ENCODE data around the gene OR5A2. TPM values are rescaled to one million over a fixed set of nuclear protein-coding genes. Genes with fewer than 3 reads are reported as not detected.
A peak's percentile ranks its signal among the peaks of the same experiment; 100 is the strongest.
"Not testable (repeated sequence)": the region's sequence is repeated elsewhere in the genome, so short reads cannot be mapped to it uniquely, and the experiment has no call there.

OR5A2 gene
- total RNA-seq, 1 donor from 2014 or later, result not detected

DNA sequence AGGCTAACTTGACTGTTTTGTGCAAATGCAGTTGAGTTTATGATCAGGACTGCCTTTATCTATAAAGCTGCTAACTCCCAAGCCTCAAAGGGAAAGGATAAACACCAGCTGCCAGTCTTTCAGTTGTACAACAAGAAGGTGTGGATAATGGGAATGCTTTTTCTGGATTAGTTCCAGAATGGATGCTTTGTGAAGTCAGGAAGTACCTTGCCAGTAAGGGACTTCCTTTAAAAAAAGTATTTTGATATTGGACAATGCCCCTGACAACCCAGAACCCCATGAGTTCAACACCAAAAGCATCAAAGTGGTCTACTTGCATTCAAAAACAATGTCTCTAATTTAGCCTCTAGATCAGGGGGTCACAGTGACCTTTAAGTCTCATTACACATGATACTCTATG lies 32.0 kb downstream of the OR5A2 start:
- DNase-seq (ENCODE audit: low spot score), result no peak

DNA sequence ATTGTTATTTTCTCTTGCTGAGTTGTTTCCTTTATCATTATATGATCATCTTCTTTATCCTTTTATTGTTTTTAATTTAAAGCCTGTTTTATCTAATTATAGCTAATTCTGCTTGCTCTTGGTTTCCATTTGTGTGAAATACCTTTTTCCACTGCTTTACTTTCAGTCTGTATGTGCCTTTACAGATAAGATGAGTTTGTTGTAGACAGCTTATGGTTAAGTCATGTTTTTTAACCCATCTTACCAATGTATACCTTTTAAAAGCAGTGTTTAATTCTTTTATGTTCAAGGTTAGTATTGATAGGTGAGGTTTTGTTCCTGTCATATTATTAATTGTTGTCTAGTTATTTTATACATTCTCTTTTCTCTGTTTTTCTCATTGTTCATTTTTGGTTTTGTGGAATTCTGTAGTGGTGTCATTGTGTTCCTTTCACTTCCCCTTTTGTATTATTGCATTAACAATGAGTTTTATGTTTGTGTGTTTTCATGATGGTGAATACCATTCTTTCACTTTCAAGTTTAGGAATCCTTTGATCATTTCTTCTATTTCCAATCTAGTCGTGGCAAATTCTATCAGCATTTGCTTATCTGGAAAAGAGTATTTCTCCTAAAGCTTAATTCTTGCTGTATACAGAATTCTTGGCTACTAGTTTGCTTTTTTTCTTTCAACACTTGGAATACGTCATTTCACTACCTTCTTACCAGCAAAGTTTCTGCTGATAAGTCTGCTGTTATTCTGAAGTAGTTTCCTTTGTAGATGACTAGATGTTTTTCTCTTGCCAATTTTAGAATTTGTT lies 45.8 kb downstream of the OR5A2 start:
- DNase-seq (ENCODE audit: low spot score), result no peak

DNA sequence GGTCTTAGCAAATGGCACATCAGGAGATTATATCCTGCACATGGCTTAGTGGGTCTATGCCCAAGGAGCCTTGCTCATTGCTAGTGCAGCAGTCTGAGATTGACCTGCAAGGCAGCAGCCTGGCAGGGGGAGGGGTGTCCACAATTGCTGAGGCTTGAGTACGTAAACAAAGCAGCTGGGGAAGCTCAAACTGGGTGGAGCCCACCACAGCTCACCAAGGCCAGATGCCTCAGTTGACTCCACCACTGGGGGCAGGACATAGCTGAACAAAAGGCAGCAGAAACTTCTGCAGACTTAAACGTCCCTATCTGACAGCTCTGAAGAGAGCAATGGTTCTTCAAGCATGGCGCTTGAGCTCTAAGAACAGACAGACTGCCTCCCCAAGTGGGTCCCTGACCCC lies 53.9 kb downstream of the OR5A2 start:
- DNase-seq (ENCODE audit: low spot score), result not testable (repeated sequence)

DNA sequence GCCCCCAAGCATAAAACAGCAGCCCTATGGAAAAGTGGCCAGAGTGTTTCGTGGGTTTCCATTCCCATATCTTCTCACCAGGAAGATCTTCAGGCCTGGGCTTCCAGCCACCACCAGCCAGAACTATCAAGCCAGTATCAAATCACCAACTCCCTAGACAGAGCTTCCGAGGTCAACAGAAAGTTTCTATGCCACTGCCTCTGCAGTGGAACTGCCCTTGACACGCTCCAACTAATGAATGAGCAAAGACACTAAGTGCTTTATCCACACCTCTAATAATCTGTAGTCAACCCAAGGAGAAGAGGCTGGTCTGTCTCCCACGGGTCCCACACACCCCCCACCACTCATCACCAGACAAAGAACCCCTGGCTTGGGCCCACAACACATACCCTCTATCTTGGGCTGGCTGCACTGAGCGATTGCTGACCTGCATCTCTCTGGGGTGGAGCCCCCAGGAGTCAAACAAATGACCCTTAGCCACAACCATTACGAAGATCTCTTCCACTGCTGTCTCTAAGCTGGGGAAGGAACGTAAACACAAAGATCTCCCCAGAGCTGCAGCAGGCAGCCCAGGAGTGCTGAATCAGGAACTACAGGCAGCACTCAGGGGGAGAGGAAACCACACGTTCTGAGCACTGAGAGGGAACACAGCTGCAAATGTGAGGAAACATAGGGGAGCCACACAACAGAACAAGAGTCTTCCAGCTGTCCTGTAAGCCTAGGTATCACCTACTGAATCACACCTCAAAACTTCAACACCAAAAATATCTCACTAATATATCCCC lies 57.8 kb downstream of the OR5A2 start:
- peak; percentile 59 for DNase-seq (ENCODE audit: low spot score)

Other genes with a start within 250 kb of the OR5A2 start
- gene MPEG1, start 213.5 kb downstream of the OR5A2 start, total RNA-seq, result 71.5 TPM
- not detected for gene OR5AN1, start 67.5 kb downstream of the OR5A2 start, total RNA-seq
- not detected for gene OR5A1, start 10.1 kb upstream of the OR5A2 start, total RNA-seq
- gene OR4D6, start 30.5 kb upstream of the OR5A2 start, total RNA-seq, result not detected
- not detected for gene OR4D10, start 46.9 kb upstream of the OR5A2 start, total RNA-seq
- not detected for gene OR4D11, start 77.2 kb upstream of the OR5A2 start, total RNA-seq
- not detected for gene OR4D9, start 85.1 kb upstream of the OR5A2 start, total RNA-seq
- 39.8 TPM for gene OSBP, start 189.4 kb upstream of the OR5A2 start, total RNA-seq
- gene PATL1, start 242.6 kb upstream of the OR5A2 start, total RNA-seq, result 32.5 TPM

Data from mesenteric fat pad (tissue), 1 donor.